Choroid plexus epithelial cell (primary cell): ENCODE results near the gene GOLIM4.

ENCODE experiments used
- DNase-seq: peaks from one replicate; pipeline ENCODE4 v3.0.0-alpha.2; 2010; ENCODE audit warnings: low read depth
- H3K4me3 ChIP-seq: 2 replicates; pipeline ENCODE4 v1.5.1; 2011; ENCODE audit warnings: low read depth, mild to moderate bottlenecking, control low read depth, low read length, moderate library complexity
- TF ChIP-seq, protein P1 (sequence below): conservative IDR thresholded peaks from 2 replicates; pipeline ENCODE4 v1.5.1; 2011; ENCODE audit warnings: low read depth, mild to moderate bottlenecking, control low read depth, inconsistent platforms, low read length, moderate library complexity

GOLIM4 gene

DNA sequence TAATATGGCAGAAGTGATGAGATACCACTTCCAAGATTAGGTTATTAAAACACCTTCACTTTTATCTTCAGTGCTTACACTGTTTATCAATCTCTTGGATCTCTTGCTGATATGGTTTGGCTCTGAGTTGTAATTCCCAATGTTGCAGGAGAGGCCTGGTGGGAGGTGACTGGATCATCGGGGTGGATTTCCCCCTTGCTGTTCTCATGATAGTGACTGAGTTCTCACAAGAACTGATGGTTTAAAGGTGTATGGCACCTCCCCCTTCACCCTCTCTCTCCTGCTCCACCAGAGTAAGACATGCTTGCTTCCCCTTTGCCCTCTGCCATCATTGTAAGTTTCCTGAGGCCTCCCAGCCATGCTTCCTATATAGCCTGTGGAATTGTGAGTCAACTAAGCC lies 11.8 kb downstream of the GOLIM4 start:
- no peak for DNase-seq
- TF ChIP-seq, protein P1, sequence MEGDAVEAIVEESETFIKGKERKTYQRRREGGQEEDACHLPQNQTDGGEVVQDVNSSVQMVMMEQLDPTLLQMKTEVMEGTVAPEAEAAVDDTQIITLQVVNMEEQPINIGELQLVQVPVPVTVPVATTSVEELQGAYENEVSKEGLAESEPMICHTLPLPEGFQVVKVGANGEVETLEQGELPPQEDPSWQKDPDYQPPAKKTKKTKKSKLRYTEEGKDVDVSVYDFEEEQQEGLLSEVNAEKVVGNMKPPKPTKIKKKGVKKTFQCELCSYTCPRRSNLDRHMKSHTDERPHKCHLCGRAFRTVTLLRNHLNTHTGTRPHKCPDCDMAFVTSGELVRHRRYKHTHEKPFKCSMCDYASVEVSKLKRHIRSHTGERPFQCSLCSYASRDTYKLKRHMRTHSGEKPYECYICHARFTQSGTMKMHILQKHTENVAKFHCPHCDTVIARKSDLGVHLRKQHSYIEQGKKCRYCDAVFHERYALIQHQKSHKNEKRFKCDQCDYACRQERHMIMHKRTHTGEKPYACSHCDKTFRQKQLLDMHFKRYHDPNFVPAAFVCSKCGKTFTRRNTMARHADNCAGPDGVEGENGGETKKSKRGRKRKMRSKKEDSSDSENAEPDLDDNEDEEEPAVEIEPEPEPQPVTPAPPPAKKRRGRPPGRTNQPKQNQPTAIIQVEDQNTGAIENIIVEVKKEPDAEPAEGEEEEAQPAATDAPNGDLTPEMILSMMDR, result no peak
- no peak overlapping the region for H3K4me3 ChIP-seq

DNA sequence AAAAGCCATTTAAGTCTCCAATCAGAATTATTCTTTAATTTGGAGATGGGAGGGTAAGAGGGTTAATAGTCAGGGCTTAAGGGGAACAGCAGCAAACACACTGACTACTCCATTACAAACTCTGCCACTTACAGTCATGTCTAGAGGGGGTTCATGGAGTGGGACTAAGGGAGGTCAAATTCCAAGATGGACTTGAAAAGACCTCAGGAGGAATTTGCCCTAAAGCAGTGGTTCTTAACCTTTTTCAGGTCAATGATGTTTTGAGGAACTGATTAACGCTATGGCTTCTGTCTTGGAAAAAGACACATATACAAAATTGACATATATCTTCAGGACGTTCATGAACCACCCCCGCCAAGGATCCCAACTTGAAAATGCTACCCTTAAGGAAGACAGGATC lies 13.9 kb downstream of the GOLIM4 start:
- DNase-seq, result no peak
- TF ChIP-seq, protein P1, result no peak
- H3K4me3 ChIP-seq, result no peak overlapping the region

DNA sequence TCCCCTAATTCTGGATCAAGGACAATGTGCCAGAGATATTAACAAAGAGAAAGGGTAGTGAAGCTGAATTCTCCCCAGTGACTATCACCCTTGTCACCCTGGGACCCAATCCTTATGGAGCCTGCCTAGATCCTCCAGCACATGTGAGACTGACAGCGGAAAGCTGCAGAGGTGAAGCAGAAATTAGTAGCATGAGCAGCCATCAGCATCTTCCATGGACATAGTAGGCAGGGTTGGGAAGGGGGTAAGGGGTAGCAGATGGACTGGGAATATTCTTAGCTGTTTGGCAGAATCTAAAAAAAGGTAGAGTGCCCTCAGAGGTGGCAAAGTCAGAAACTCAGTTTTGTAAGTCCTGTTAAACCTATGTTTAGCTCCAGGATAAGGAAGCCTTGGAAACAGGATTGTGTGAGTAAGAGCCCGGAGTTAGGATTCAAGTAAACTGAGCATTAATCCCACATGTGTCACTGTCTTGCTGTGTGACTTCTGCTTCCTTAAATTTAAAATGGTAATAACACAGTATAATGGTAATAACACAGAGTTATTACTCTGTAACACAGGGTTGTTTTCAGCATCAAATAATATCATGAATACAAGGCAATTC lies 14.5 kb downstream of the GOLIM4 start:
- TF ChIP-seq, protein P1, result no peak
- H3K4me3 ChIP-seq, result no peak overlapping the region
- no peak for DNase-seq

DNA sequence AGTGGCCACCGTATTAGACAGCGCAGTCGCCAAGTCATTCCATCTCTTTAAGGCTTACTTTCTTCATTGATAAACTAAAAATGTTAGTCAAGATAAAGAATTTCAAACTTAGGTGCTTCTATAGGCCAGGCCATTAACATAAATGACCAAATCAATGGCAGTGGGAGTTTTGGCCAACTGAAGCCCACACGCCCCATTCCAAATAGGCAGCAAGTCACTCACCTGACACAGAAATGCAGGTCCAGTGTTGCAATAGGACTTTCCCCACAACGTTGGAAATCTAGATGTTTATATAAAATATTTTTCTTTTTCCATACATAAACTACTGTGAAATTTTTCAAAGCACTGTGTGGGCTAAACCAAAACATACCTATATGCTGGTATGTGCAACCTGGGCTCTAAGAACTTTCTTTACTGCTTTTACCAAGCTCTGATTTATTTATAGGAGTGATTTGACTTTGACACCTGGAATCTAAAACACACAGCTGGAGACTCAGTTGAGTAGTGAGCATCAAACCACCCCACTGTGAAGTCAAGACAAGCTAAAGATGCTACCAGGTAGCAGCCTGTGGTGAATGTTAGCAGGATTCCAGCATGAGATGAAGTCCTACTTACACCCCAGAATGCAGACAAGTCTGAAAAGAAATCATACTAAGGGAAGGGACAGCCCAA lies 15.1 kb downstream of the GOLIM4 start:
- H3K4me3 ChIP-seq, result no peak overlapping the region
- no peak for DNase-seq
- TF ChIP-seq, protein P1, result no peak

DNA sequence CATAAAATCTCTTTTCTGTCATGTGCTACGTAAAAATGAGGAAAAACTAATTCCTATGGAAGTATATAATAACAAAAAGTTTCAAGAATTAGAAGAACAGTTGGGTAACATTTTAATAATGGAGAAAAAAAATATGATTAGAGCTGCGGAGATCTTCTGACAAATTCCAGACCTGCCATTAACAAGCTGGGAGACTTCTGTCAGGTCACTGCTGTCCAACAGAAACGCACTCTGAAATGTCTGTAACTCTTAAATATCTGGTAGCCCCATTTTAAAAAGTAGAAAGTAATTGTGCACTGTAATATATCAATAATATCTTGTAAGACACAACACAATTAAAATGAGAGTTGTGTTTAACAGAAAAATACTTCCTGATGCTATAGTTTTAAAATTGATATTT lies 15.7 kb downstream of the GOLIM4 start:
- TF ChIP-seq, protein P1, result no peak
- no peak overlapping the region for H3K4me3 ChIP-seq
- no peak for DNase-seq

DNA sequence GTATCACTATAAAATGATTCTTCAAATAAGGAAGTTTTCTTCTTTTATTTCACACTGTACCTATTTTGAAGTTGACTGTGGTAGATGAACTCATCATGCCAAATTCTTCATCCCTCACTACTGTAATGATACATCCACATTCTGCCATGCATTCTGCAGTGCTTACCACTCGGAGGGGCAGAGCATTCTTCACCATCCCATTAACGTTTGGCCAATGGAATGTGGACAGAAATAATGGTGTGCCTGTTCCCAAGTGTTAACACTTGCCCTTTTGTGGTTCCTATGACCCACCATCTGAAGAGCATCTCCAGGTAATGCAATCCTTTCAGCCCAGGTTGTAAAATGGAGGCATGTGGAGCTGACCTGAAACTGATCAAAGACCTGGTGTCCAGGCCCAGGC lies 18.6 kb downstream of the GOLIM4 start:
- no peak for DNase-seq
- TF ChIP-seq, protein P1, result no peak
- no peak overlapping the region for H3K4me3 ChIP-seq
